GM21576 (cell line): ENCODE data around the gene TMEM252.

Source experiments
- ATAC-seq: cut with Tn5 transposase; IDR thresholded peaks from one replicate; pipeline ENCODE4 v1.9.1; 2021; ENCODE audit warnings: mild to moderate bottlenecking, moderate library complexity; ENCODE audit not compliant: unreplicated experiment

The TMEM252 gene, protein sequence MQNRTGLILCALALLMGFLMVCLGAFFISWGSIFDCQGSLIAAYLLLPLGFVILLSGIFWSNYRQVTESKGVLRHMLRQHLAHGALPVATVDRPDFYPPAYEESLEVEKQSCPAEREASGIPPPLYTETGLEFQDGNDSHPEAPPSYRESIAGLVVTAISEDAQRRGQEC

DNA sequence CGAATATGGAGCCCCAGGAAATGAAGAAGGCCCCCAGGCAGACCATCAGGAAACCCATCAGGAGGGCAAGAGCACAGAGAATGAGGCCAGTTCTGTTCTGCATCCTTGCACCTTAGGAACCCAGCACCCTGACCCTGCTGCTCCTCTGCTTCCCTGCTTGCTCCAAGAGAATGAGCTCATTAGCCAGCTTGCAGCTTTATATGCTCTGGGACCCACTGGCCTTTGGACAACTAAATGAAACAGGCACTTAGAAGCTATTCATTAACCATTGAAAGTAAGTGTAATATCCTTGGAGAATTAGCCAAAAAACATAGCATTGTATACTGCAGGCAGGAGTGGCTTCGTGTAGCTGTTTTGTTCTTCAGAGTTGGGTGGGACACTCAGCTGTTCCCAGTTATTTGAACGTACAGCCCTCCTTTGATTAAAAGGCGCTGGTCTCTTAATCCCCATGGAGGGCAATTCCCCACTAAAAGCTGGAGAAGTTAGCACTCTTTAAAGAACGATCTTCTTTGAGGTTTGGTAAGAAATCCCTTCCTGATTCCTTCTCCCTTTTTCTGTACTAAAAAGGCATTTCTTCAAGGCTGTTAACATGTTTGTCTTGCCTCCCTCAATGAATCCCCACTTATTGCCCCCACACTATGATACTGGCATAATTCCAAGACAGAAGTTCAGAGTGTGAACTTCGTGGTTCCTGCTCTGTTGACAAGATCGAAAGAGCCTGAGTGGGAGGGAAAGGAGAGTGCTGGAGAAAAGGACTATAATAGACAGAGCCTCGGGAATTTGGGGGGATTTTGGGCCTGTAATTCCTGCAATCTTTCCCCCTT is at the start of gene TMEM252:
TSS of gene TMEM252 (minus strand) at position 172 of the 824 bp plus-strand sequence. CDS start at position 103, 69 bp downstream.
- no peak for ATAC-seq

DNA sequence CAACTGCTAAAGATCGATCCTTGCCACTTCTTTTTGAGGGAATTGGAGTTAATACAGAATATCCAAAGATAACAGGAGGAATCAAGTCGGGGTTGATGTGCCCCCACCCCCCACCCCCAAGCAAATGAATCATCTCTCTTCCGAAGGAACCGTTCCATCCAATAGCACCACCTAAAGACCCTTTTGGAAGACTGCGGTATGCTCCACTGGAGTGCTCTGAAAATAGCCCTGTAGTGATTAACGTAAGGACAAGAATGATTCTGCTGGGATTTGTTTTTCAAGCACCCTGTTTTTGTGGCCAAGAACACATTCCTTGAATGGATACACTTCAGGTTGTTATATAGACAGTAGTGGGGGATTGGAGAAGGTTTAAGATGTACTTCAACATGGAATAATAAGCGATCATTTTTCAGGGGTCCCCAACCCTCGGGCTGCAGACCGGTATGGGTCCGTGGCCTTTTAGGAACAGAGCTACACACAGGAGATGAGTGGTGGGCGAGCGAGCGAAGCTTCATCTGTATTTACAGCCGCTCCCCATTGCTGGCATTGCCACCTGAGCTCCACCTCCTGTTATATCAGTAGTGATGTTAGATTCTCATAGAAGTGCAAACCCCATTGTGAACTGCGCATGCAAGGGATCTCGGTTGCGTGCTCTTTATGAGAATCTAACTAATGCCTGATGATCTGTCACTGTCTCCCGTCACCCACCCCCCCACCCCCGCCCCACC is 44.5 kb upstream of the TMEM252 start:
- no peak for ATAC-seq

DNA sequence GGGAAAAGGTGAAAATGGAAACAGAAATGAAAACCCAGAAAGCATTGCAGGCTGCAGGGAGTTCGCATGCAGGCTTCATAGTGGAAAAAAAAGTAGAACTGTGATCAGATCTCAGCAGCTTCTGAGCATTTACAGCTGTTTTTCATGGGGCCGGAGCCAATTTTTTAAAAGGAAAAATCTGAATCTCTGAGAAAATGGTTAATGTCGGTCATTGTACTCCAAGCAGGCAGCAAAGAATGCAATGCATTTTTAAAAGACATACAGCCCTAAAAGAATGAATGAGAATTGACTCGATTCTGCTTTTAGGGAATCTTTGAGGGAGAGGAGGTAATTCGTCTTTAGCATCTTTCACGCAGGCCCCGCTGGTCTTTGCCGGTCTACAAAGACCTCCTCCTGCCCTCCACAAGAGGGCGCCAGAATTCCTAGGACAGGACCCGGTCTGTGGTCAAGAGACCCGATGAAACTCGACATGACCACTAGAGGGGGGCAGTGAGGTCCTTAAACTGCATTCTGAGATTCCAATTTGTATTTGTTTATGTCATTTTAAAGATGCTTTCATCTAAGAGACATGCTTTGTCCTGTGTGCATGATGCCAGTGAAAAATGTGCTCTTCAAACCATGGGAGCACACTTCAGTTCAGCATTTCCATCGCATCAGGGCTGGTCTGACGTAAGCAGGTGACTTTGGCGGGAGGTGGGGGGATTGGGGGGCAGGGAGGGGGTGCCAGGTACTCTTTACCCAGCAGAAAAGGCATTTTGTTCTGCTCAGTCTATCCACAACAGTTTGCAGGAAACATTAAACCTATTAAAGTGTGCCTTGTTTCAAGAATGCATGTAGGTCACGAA is 43.7 kb upstream of the TMEM252 start:
- ATAC-seq = peak; percentile 87

- no peak for ATAC-seq
Observed at GRCh38 chr9:68581696-68582095, 41.0 kb upstream of the TMEM252 start.

GRCh38 chr9:68577774-68578591 is 37.3 kb upstream of the TMEM252 start:
- peak; percentile 90 for ATAC-seq

DNA sequence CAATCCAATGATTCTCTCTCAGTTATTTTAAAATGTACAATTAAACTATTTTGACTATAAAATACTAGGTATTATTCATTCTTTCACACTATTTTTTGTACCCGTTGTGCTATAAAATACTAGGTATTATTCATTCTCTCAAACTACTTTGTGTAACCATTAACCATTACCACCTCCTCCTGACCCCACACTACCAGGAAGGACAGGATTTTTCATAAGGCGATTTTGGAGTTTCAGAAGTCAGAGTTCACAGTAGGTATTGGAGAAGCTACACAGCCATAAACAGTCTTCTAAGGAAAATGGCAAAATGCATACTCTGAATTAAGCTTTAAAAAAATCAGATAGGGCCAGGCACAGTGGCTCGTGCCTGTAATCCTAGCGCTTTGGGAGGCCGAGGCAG is 35.1 kb upstream of the TMEM252 start:
- ATAC-seq = no peak

- no peak for ATAC-seq
Observed at GRCh38 chr9:68574150-68574549, 33.5 kb upstream of the TMEM252 start.

DNA sequence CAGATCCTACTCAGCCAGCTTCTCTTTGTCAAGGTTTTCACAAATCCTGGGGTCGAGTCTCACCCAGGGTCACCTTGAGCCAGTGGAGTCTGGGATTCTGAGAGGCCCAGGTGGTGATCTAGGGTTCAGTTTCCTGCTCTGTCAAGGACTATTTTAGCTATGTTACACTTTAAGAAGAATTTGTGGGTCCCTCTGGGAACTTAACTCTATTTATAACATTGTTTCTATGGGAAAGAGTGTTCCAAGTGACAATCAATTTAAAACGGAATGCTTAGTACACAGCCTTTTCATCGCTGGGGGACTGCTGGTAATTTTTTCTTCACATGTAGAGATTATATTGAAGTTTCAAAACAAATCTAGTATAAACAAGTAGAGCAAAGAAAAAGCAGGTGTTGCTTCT is 26.9 kb upstream of the TMEM252 start:
- ATAC-seq = no peak

GRCh38 chr9:68562461-68562860 is 21.8 kb upstream of the TMEM252 start:
- ATAC-seq = no peak

GRCh38 chr9:68560071-68560844 is 19.6 kb upstream of the TMEM252 start:
- ATAC-seq = no peak

DNA sequence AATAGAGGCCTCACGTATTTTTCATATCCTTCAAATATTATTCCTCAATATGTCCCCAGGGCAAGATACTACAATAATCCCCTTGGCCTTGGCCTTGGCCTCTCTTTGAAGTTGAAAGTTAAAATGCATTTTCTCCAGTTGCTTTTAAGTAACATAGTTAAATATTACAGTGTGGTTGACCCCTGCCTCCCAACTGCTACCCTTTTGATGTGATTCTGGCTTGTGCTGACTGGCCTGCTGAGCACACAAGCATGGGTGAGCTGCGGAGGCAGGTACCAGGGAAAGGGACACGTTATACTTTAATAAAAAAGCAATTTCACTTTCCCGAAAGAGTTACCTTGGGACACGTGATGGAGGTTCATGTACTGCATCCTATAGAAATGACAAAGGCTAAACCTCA is 17.9 kb upstream of the TMEM252 start:
- ATAC-seq = no peak

DNA sequence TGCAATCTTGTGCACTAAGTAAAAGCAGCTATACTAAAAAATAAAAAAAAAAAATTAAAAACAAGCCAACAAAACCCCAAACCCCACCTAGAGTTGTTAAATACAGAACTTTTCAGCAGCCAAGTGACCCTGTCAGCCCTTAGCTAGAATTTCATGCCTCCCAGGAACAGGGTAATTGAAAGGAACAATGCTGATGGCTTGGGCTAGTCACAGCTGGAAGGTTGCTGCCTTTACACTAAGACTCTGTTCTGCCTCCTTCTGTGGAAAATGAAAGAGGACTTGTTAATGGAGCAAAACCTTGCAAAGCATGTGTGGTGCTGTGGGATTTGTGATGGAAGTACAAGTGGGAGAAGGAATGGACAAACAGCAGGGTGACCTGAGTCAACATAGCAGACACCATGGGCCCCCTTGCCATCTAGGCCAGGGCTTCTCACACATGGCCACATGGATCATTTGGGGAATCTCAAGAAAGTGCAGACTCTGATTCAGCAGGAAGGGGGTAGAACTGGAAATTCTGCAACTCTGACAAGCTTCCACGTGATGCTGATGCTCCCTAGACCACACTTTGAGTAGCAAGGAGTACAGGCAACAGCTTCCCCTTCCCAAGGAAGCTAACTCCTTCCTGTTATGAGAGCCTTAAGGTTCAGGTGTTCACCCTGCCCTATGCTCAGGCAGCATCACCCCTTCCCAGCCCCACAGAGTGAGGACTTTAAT is 14.9 kb upstream of the TMEM252 start:
- ATAC-seq = no peak

DNA sequence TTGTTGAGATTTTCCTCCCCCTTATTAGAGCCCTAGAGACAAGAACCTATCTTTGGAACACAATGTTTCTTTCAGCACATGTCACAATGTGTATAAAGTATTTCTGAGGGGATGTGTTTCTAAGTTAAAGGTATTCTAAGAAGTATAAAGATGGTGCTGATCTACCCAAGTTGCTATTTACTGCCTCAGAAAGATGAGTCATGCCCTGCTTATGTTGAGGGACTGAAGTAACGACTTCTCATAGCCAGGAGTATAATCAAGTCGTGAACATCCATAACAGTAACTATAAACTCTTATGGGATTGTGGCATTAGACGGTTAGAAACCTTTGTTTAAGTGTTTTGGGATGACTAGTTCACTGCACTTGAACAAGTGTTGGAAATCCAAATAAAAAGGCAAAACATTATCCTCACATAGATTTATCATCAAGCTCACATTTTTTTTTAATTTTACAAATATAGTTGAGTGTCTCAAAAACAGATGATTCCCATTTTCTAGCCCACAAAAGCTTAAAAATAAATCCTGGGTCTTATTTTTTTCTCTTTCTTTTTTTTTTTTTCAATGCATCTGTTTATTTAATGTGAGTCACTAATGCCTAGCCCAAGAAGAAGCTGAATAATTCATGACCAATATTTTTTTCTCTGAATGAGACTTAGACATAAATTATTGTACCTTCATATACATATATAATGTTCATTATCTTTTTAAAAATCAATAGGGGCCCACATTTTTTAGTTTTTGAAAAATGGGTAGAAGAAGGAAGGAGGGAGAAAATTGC is 12.2 kb upstream of the TMEM252 start:
- ATAC-seq = no peak

DNA sequence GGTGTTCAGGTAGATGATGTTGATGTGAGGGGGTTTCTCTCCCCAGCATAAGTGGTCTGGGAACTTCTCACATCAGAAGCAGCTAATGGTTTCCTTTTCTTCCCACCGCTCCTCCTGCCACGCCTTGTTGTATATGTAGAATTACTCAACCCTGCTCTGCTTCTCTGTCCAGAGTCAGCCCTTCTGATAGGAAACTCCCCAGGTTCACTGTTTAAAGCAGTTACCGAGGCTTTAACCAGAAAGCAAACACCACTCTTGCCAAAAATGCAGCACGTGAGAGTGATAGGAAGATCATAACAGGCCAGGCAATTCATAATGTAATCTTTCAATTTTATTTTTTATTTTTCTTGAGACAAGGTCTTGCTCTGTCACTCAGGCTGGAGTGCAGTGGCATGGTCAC is 10.5 kb upstream of the TMEM252 start:
- no peak for ATAC-seq

DNA sequence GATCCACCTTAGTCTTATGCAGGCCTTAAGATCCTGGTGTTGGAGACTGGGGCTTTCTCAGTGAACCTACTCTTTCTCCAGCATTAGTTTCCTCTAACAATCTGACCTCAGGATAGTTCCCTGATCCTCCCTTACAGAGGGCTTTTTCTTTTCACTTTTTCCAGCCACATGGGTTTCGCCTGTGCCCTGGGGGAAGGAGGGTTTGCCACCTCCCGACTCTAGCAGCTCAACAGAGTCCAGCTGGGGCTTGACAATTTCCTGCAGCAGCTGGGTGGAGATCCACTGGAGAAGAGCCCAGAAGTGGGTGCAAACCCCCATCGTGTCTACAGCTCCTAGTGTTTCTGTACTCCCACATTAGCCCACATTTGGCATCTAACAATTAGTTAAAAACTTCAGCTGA is 7.6 kb upstream of the TMEM252 start:
- ATAC-seq = no peak

DNA sequence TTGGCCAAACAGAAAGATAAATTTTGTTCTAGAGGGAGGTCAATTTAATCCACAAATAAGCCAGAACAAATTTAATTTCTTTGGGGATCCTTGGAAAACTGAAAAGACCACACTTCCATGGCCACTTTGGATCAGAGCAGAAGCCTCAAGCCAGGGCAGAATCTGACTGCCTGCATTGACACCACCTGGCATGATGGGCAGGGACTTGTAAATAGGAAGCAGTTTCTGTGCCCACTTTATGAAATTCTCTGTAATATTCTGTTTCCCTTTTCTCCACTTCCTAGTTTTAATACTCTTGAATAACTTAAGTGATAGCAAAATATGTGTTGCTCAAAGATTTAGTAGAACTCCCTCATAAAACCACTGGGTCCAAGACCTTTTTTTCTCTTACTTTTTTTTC is 6.7 kb upstream of the TMEM252 start:
- ATAC-seq = no peak

DNA sequence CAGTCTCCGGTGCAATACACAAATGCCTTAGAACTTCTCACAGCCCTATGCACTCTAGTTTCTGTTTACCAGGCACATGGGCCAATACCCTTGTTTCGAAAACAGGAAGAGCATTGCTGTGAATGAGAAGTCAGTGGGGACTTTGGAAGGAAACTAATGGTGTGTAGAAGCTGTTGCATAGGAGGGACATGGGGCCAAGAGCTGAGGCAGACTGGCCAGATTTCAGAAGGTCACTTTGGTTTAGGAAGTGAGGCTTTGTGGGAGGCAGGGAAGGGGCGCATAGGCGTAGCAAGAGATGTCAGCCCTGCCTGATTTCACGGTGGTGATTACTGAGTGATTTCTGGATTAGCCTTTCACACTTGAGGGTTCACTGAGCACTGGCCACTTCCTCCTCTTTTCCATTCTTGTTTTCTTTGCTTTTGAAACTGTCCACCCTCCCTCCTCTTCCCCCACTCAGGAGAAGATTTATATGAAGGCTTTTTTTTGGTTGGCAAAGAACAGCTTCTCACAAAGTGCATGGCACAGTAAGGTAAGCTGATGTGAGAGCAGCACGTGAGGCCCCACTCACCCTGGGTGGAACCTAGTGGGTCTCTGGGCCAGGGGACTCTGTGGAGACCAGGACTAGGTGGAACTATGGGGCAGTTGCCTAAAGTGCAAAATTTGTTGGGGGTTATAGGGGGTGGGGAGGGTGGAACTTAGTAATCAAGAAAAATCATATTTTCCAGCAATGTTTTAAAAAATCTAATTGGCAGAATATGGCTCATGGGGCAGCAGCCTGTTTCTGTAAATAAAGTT is 6.1 kb upstream of the TMEM252 start:
- ATAC-seq = peak; percentile 82
